ENCODE measurements around the gene HECA. TPM values are rescaled to one million over a fixed set of nuclear protein-coding genes. Genes with fewer than 3 reads are reported as not detected.
A peak's percentile ranks its signal among the peaks of the same experiment; 100 is the strongest.

The HECA gene
- polyA plus RNA-seq, 3 donors: 2.1 to 28.7 (median 3.3) TPM

- Mint-ChIP-seq H3K27me3 (ENCODE audit: low read depth in 3 of 3) (peaks cover 0 to 3% (median 3%) of the 10 kb centered on the region in 3 donors), H3K9me3 (peaks cover 14 to 24% (median 17%) of the 10 kb centered on the region in 7 donors), H3K36me3 (peaks cover 0 to 2% of the 10 kb centered on the region in 2 donors), H3K4me3 (no peak overlapping the region), H3K27ac (no peak overlapping the region), H3K4me1 (peaks cover 4% of the 10 kb centered on the region)
- H4K20me1 ChIP-seq (ENCODE audit: insufficient read depth, low read length): no peaks in the 10 kb centered on the region
- 100% methylated on average over 2 of the region's 4 CpGs for WGBS (ENCODE audit: insufficient coverage)
- DNase-seq: no peak
- no peak overlapping the region for H3K9ac ChIP-seq (ENCODE audit: insufficient read depth, low read length, poor library complexity, severe bottlenecking)
- intact Hi-C loops (cut with micrococcal nuclease): no loop called here
- no peak overlapping the region for H3K27ac ChIP-seq (ENCODE audit: low read depth in 1 of 2, low read length in 2 of 2)
- H3K79me2 ChIP-seq (ENCODE audit: insufficient read depth, low read length): no peaks in the 10 kb centered on the region
- no peak overlapping the region for H2AFZ ChIP-seq (ENCODE audit: insufficient read depth, low read depth, low read length, poor library complexity, severe bottlenecking)
- H3K4me1 ChIP-seq (ENCODE audit: control insufficient read depth in 1 of 2, insufficient read depth in 2 of 2, low read length in 2 of 2): no peaks in the 10 kb centered on the region
- no peak overlapping the region for H3K4me2 ChIP-seq (replicated peaks; ENCODE audit: extremely low read depth, low read length, poor library complexity, severe bottlenecking)
- H3K4me3 ChIP-seq (replicated peaks in 1 of 3; ENCODE audit: low read depth in 2 of 3, low read length in 3 of 3): no peak overlapping the region
- TF ChIP-seq, protein P1, sequence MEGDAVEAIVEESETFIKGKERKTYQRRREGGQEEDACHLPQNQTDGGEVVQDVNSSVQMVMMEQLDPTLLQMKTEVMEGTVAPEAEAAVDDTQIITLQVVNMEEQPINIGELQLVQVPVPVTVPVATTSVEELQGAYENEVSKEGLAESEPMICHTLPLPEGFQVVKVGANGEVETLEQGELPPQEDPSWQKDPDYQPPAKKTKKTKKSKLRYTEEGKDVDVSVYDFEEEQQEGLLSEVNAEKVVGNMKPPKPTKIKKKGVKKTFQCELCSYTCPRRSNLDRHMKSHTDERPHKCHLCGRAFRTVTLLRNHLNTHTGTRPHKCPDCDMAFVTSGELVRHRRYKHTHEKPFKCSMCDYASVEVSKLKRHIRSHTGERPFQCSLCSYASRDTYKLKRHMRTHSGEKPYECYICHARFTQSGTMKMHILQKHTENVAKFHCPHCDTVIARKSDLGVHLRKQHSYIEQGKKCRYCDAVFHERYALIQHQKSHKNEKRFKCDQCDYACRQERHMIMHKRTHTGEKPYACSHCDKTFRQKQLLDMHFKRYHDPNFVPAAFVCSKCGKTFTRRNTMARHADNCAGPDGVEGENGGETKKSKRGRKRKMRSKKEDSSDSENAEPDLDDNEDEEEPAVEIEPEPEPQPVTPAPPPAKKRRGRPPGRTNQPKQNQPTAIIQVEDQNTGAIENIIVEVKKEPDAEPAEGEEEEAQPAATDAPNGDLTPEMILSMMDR (IDR thresholded peaks at IDR 0.05): no peak
- peaks cover 10 to 21% of the 10 kb centered on the region in 2 donors for H3K9me3 ChIP-seq (replicated peaks in 1 of 2; ENCODE audit: control insufficient read depth in 1 of 2, insufficient read depth in 1 of 2, low read length in 2 of 2)
- no peaks in the 10 kb centered on the region for H3K36me3 ChIP-seq (replicated peaks in 1 of 2; ENCODE audit: control insufficient read depth in 1 of 2, insufficient read depth in 2 of 2, low read length in 2 of 2)
- H3K27me3 ChIP-seq (ENCODE audit: control insufficient read depth in 2 of 2, insufficient read depth in 2 of 2, low read length in 2 of 2): no peaks in the 10 kb centered on the region
Observed at GRCh38 chr6:139115989-139116758, 18.7 kb upstream of the HECA start.

DNA sequence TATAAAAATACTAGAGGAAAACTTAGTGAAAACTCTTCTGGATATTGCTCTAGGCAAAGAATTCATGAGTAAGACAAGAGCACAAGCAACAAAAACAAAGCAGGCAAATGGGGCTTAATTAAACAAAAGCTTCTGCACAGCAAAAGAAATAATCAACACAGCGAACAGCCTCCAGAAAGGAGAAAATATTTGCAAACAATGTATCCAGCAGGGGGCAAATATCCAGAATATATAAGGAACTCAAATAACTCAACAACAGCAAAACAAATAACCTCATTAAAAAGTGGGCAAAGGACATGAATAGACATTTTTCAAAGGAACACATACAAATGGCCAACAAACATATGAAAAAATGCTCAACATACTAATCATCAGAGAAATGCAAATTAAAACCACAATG, 17.1 kb upstream of the HECA start:
- no peak overlapping the region for H2AFZ ChIP-seq (ENCODE audit: insufficient read depth, low read depth, low read length, poor library complexity, severe bottlenecking)
- Mint-ChIP-seq H3K27ac (no peak overlapping the region), H3K27me3 (ENCODE audit: low read depth in 3 of 3) (peaks cover 0 to 3% (median 3%) of the 10 kb centered on the region in 3 donors), H3K36me3 (peaks cover 0 to 2% of the 10 kb centered on the region in 2 donors), H3K4me1 (peaks cover 1% of the 10 kb centered on the region), H3K9me3 (peaks cover 14 to 30% (median 19%) of the 10 kb centered on the region in 7 donors), H3K4me3 (no peak overlapping the region)
- H4K20me1 ChIP-seq (ENCODE audit: insufficient read depth, low read length): no peaks in the 10 kb centered on the region
- H3K27me3 ChIP-seq (ENCODE audit: control insufficient read depth in 2 of 2, insufficient read depth in 2 of 2, low read length in 2 of 2): no peaks in the 10 kb centered on the region
- H3K4me2 ChIP-seq (replicated peaks; ENCODE audit: extremely low read depth, low read length, poor library complexity, severe bottlenecking): no peak overlapping the region
- no peaks in the 10 kb centered on the region for H3K79me2 ChIP-seq (ENCODE audit: insufficient read depth, low read length)
- peaks cover 10 to 21% of the 10 kb centered on the region in 2 donors for H3K9me3 ChIP-seq (replicated peaks in 1 of 2; ENCODE audit: control insufficient read depth in 1 of 2, insufficient read depth in 1 of 2, low read length in 2 of 2)
- H3K36me3 ChIP-seq (replicated peaks in 1 of 2; ENCODE audit: control insufficient read depth in 1 of 2, insufficient read depth in 2 of 2, low read length in 2 of 2): no peaks in the 10 kb centered on the region
- DNase-seq: no peak
- no peak overlapping the region for H3K9ac ChIP-seq (ENCODE audit: insufficient read depth, low read length, poor library complexity, severe bottlenecking)
- WGBS (ENCODE audit: insufficient coverage): no CpG with 5 or more reads among the region's 1 CpG
- intact Hi-C loops (cut with micrococcal nuclease): no loop called here
- no peaks in the 10 kb centered on the region for H3K4me1 ChIP-seq (ENCODE audit: control insufficient read depth in 1 of 2, insufficient read depth in 2 of 2, low read length in 2 of 2)
- TF ChIP-seq, protein P1 (IDR thresholded peaks at IDR 0.05): peak; percentile 15
- no peak overlapping the region for H3K4me3 ChIP-seq (replicated peaks in 1 of 3; ENCODE audit: low read depth in 2 of 3, low read length in 3 of 3)
- no peak overlapping the region for H3K27ac ChIP-seq (ENCODE audit: low read depth in 1 of 2, low read length in 2 of 2)
